SU-DHL-6 (cell line): Measurements from ENCODE around the gene XIRP2.

Source experiments
- CTCF ChIP-seq: fragments of 200-600 bp; sonication (generic); IDR thresholded peaks from one replicate; pipeline ENCODE4 v1.5.1; 2017; ENCODE audit warnings: antibody characterized with exemption, mild to moderate bottlenecking, low read length, moderate library complexity; ENCODE audit not compliant: insufficient read depth, poor library complexity, severe bottlenecking
- EZH2phosphoT487 ChIP-seq: fragments of 200-600 bp; sonication (generic), shearing (Covaris generic); conservative IDR thresholded peaks from 2 replicates; pipeline ENCODE4 v1.6.1; 2018; ENCODE audit warnings: mild to moderate bottlenecking, antibody characterized with exemption, low read length, moderate library complexity, mixed read lengths

- no peak for TF ChIP-seq CTCF
- no peak for TF ChIP-seq EZH2phosphoT487
These were observed 245.3 kb downstream of the XIRP2 start for GRCh38 chr2:167133614-167134013.
